HEK293 (cell line): ENCODE results near the gene MCM5.

Experiments
- BCL6B ChIP-seq: fragments of 450-650 bp; formaldehyde crosslinking; IDR thresholded peaks from 2 replicates; pipeline ENCODE4 v1.5.1; 2017; ENCODE audit warnings: missing biosample characterization, missing genetic modification characterization
- HOXA7 ChIP-seq: sonication (generic); formaldehyde crosslinking; IDR thresholded peaks from 2 replicates; pipeline ENCODE4 v1.8.1; 2022; ENCODE audit warnings: missing genetic modification reagents, borderline replicate concordance
- MYNN ChIP-seq: fragments of 450-650 bp; formaldehyde crosslinking; IDR thresholded peaks from 2 replicates; pipeline ENCODE4 v1.5.1; 2016; ENCODE audit warnings: missing biosample characterization, missing genetic modification characterization, borderline replicate concordance
- REST ChIP-seq: fragments of 450-650 bp; formaldehyde crosslinking; IDR thresholded peaks from 2 replicates; pipeline ENCODE4 v1.5.1; 2016; ENCODE audit warnings: missing biosample characterization, missing genetic modification characterization
- ZNF280D ChIP-seq: fragments of 450-650 bp; formaldehyde crosslinking; IDR thresholded peaks from 2 replicates; pipeline ENCODE4 v1.5.1; 2016; ENCODE audit warnings: missing biosample characterization, missing genetic modification characterization
- ZNF292 ChIP-seq: fragments of 450-650 bp; formaldehyde crosslinking; IDR thresholded peaks from 2 replicates; pipeline ENCODE4 v1.5.1; 2016; ENCODE audit warnings: low read depth, missing biosample characterization, missing genetic modification characterization, borderline replicate concordance
- ZNF529 ChIP-seq: fragments of 450-650 bp; formaldehyde crosslinking; IDR thresholded peaks from 2 replicates; pipeline ENCODE4 v1.5.1; 2017; ENCODE audit warnings: missing genetic modification characterization, missing biosample characterization; ENCODE audit not compliant: insufficient replicate concordance
- ZNF560 ChIP-seq: fragments of 450-650 bp; formaldehyde crosslinking; IDR thresholded peaks from 2 replicates; pipeline ENCODE4 v1.5.1; 2017; ENCODE audit warnings: missing biosample characterization, missing genetic modification characterization, borderline replicate concordance
- ZNF600 ChIP-seq: fragments of 450-650 bp; formaldehyde crosslinking; IDR thresholded peaks from 2 replicates; pipeline ENCODE4 v1.5.1; 2016; ENCODE audit warnings: missing biosample characterization, missing genetic modification characterization
- ZNF777 ChIP-seq: fragments of 450-650 bp; formaldehyde crosslinking; IDR thresholded peaks from 2 replicates; pipeline ENCODE4 v1.5.1; 2017; ENCODE audit warnings: missing biosample characterization, missing genetic modification characterization, borderline replicate concordance
- TF ChIP-seq, protein P1 (sequence below): fragments of 450-650 bp; formaldehyde crosslinking; IDR thresholded peaks from 2 replicates; pipeline ENCODE4 v1.5.1; 2016; ENCODE audit warnings: missing biosample characterization, missing genetic modification characterization
- TF ChIP-seq, protein P2 (sequence below): fragments of 450-650 bp; formaldehyde crosslinking; IDR thresholded peaks from 2 replicates; pipeline ENCODE4 v1.5.1; 2016; ENCODE audit warnings: missing biosample characterization, missing genetic modification characterization

- TF ChIP-seq MYNN (tag by site-specific recombination) (no peak), ZNF280D (tag by site-specific recombination) (no peak), HOXA7 (no peak), REST (tag by site-specific recombination) (no peak), ZNF529 (tag by site-specific recombination) (no peak), BCL6B (tag by site-specific recombination) (no peak), ZNF777 (tag by site-specific recombination) (no peak), ZNF292 (no peak), ZNF560 (tag by site-specific recombination) (no peak), ZNF600 (no peak)
- TF ChIP-seq, protein P1, sequence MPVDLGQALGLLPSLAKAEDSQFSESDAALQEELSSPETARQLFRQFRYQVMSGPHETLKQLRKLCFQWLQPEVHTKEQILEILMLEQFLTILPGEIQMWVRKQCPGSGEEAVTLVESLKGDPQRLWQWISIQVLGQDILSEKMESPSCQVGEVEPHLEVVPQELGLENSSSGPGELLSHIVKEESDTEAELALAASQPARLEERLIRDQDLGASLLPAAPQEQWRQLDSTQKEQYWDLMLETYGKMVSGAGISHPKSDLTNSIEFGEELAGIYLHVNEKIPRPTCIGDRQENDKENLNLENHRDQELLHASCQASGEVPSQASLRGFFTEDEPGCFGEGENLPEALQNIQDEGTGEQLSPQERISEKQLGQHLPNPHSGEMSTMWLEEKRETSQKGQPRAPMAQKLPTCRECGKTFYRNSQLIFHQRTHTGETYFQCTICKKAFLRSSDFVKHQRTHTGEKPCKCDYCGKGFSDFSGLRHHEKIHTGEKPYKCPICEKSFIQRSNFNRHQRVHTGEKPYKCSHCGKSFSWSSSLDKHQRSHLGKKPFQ (tag by site-specific recombination) = no peak
- TF ChIP-seq, protein P2, sequence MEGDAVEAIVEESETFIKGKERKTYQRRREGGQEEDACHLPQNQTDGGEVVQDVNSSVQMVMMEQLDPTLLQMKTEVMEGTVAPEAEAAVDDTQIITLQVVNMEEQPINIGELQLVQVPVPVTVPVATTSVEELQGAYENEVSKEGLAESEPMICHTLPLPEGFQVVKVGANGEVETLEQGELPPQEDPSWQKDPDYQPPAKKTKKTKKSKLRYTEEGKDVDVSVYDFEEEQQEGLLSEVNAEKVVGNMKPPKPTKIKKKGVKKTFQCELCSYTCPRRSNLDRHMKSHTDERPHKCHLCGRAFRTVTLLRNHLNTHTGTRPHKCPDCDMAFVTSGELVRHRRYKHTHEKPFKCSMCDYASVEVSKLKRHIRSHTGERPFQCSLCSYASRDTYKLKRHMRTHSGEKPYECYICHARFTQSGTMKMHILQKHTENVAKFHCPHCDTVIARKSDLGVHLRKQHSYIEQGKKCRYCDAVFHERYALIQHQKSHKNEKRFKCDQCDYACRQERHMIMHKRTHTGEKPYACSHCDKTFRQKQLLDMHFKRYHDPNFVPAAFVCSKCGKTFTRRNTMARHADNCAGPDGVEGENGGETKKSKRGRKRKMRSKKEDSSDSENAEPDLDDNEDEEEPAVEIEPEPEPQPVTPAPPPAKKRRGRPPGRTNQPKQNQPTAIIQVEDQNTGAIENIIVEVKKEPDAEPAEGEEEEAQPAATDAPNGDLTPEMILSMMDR = no peak
These were observed 24.1 kb downstream of the MCM5 start for GRCh38 chr22:35424081-35424480.
